ENCODE results near the gene DTWD1.
"Not testable (repeated sequence)": the region's sequence is repeated elsewhere in the genome, so short reads cannot be mapped to it uniquely, and the experiment has no call there.

Gene DTWD1

DNA sequence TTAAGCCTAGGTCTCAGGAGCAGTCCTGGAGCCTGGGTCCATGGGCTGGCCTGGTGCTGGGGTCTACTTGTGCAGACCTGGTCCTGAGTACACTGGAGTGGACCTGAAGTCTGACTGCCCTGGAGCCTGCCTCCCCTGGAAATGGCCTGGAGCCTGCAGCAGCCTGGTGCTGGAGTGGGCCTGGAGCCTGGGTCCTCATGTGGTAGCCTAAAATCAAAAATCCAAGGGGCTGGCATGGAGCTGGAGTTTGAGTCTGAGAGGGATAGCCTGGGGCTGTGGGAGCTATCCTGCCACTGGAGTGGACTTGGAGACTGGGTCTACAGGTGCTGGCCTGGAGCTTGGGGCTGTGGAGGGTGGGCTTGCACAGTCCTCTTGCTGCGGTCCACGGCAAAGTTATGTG, 15.3 kb upstream of the DTWD1 start:
- ChIA-PET CTCF (no interaction called here), POLR2A (no interaction called here)
- no peak for DNase-seq (ENCODE audit: extremely low spot score)
- TF ChIP-seq L3MBTL2 (conservative IDR thresholded peaks at IDR 0.05) (no peak), ELF4 (IDR thresholded peaks at IDR 0.05) (no peak), BHLHE40 (IDR thresholded peaks at IDR 0.05; ENCODE audit: borderline replicate concordance) (no peak), CTBP1 (IDR thresholded peaks at IDR 0.05; ENCODE audit: borderline replicate concordance) (no peak), FOXM1 (IDR thresholded peaks at IDR 0.05; ENCODE audit: borderline replicate concordance) (no peak), SUZ12 (IDR thresholded peaks at IDR 0.05) (no peak), LEF1 (IDR thresholded peaks at IDR 0.05; ENCODE audit: borderline replicate concordance) (no peak), TARDBP (IDR thresholded peaks at IDR 0.05) (no peak), HDGF (IDR thresholded peaks at IDR 0.05; ENCODE audit: borderline replicate concordance) (no peak), ARNT (IDR thresholded peaks at IDR 0.05) (no peak), SP1 (IDR thresholded peaks at IDR 0.05) (no peak), ZNF384 (IDR thresholded peaks at IDR 0.05) (no peak), FOXA1 (IDR thresholded peaks at IDR 0.05) (no peak), FOXK2 (IDR thresholded peaks at IDR 0.05) (no peak)
- TF ChIP-seq, protein P1, sequence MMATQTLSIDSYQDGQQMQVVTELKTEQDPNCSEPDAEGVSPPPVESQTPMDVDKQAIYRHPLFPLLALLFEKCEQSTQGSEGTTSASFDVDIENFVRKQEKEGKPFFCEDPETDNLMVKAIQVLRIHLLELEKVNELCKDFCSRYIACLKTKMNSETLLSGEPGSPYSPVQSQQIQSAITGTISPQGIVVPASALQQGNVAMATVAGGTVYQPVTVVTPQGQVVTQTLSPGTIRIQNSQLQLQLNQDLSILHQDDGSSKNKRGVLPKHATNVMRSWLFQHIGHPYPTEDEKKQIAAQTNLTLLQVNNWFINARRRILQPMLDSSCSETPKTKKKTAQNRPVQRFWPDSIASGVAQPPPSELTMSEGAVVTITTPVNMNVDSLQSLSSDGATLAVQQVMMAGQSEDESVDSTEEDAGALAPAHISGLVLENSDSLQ (IDR thresholded peaks at IDR 0.05) = no peak

DNA sequence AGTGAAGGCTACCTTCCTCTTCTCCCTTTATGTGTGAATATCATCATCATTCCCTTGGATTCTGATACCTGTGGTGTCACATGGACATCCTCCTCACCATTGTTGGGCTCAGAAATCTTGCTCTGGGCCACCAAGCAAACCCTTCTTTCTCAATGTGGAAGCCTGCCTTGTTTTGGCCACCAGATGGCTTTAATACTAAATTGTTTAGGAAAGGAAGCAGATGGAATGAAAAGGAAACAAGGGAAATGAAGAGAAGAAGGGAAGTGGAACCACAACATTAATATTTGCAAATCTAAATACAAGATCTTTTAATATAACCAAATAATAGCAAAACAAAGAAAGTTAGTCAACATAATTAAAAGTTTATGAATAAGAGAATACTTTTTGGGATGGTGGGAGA, 14.3 kb upstream of the DTWD1 start:
- ChIA-PET CTCF (no interaction called here), POLR2A (no interaction called here)

DNA sequence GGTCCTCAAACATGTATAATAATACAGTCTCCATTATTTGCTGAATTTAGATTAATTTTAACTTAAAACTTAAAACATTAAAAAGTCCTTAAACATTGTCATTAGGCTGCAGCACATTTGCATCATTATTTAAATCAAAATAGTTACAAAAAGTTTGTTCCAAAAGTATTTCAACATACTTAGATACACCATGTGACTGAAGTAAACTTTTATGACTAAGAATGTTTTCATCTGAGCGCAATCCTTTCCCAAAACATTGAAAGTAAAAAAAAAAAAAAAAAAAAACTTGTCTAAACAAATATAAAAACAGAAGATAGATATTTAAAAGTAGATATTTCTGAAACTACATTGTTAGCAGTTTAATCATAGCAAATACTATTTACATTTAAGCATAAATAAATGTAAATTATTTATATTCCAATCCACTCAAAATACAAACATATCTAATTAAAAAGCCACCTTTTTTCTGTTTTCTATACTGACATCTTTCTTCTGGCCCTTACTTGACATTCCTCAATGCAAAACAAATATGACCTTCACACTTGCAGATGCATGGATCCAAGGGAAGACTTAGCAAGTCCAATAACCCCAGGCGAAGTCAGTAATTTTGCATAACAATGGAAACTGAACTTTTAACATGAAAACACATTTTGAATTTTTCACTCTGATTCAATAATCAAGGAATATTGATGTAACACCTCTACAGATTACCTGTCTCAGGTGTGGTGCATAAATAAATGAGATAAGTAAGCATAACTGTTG, 10.5 kb upstream of the DTWD1 start:
- DNase-seq (ENCODE audit: extremely low spot score) = no peak
- TF ChIP-seq CTBP1 (IDR thresholded peaks at IDR 0.05; ENCODE audit: borderline replicate concordance) = no peak
- TF ChIP-seq NFRKB (IDR thresholded peaks at IDR 0.05) = no peak
- TF ChIP-seq L3MBTL2 (conservative IDR thresholded peaks at IDR 0.05) = no peak
- POLR2A ChIA-PET = no interaction called here
- CTCF ChIA-PET = no interaction called here

More for the DNA sequence above, 14.3 kb upstream of the DTWD1 start:
- no peak for TF ChIP-seq BHLHE40 (IDR thresholded peaks at IDR 0.05; ENCODE audit: borderline replicate concordance)
- no peak for TF ChIP-seq L3MBTL2 (conservative IDR thresholded peaks at IDR 0.05)
- no peak for TF ChIP-seq ELF4 (IDR thresholded peaks at IDR 0.05)
- TF ChIP-seq ARNT (IDR thresholded peaks at IDR 0.05) = no peak
- no peak for TF ChIP-seq SUZ12 (IDR thresholded peaks at IDR 0.05)
- no peak for TF ChIP-seq FOXM1 (IDR thresholded peaks at IDR 0.05; ENCODE audit: borderline replicate concordance)
- TF ChIP-seq SP1 (IDR thresholded peaks at IDR 0.05) = no peak
- no peak for DNase-seq (ENCODE audit: extremely low spot score)

DNA sequence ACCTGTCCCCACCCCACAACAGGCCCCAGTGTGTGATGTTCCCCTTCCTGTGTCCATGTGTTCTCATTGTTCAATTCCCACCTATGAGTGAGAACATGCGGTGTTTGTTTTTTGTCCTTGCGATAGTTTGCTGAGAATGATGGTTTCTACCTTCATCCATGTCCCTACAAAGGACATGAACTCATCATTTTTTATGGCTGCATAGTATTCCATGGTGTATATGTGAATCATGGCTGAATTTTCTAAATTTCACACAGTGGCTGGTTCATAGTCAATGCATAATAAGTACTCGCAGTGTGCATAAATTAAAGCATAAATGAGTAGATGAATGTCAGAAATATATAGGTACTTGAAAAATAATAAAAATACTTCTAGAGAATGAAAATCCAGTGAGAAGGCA, 8.6 kb upstream of the DTWD1 start:
- CTCF ChIA-PET; POLR2A ChIA-PET; DNase-seq (ENCODE audit: extremely low spot score): not testable (repeated sequence)

DNA sequence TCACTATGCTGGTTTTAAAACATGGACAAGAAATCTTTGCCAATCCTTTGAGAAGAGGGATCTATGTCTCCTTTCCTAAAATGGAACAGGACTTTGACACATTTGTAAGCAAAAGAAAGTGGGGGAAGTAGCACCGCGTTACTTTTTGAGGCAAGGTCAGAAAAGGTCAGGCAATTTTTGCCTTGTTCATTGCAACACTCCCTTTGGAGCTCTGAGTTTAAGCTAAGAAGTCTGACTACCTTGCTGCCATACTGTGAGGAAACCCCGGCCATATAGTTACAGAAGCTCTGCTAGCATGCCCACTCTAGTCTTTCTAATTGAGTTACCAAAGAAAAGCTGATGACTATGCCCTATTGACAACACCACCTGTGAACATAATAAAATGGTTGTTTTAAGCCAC, 1.6 kb upstream of the DTWD1 start:
- POLR2A ChIA-PET = no interaction called here
- DNase-seq (ENCODE audit: extremely low spot score) = no peak
- TF ChIP-seq LEF1 (IDR thresholded peaks at IDR 0.05; ENCODE audit: borderline replicate concordance) (no peak), TARDBP (IDR thresholded peaks at IDR 0.05) (no peak), SUZ12 (IDR thresholded peaks at IDR 0.05) (no peak), ARNT (IDR thresholded peaks at IDR 0.05) (no peak), HDGF (IDR thresholded peaks at IDR 0.05; ENCODE audit: borderline replicate concordance) (no peak), FOXK2 (IDR thresholded peaks at IDR 0.05) (no peak), SP1 (IDR thresholded peaks at IDR 0.05) (no peak), ZNF384 (IDR thresholded peaks at IDR 0.05) (no peak), ELF4 (IDR thresholded peaks at IDR 0.05) (no peak)
- CTCF ChIA-PET = no interaction called here

DNA sequence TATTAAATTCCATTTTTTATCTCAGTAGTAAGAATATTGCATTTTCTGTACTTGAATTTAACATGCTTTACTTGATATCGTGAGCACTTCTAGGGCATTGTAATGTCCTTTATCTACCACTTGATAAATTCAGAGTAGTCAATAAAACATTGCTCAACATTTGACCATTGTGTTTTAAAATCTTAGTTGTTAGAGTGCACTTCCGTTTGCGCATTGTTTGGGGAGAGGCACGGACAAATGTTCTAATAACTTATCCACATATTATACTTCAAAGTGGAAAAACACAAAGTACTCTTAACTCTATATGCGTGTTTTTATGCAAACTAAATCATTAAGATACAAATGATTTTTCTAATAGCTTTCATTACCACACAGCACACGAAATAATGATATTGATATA, 649 bp upstream of the DTWD1 start:
- no peak for DNase-seq (ENCODE audit: extremely low spot score)
- POLR2A ChIA-PET = interaction anchor here (1.0 kb wide), 1 partner anchor 11 kb away, joined by 4 read pairs; no protein-coding TSS in a partner anchor
- CTCF ChIA-PET = no interaction called here
- TF ChIP-seq LEF1 (IDR thresholded peaks at IDR 0.05; ENCODE audit: borderline replicate concordance) (no peak), SP1 (IDR thresholded peaks at IDR 0.05) (no peak), ARNT (IDR thresholded peaks at IDR 0.05) (no peak), BHLHE40 (IDR thresholded peaks at IDR 0.05; ENCODE audit: borderline replicate concordance) (no peak), ELF4 (IDR thresholded peaks at IDR 0.05) (no peak), TARDBP (IDR thresholded peaks at IDR 0.05) (no peak), HDGF (IDR thresholded peaks at IDR 0.05; ENCODE audit: borderline replicate concordance) (no peak), FOXM1 (IDR thresholded peaks at IDR 0.05; ENCODE audit: borderline replicate concordance) (no peak), FOXK2 (IDR thresholded peaks at IDR 0.05) (no peak)

DNA sequence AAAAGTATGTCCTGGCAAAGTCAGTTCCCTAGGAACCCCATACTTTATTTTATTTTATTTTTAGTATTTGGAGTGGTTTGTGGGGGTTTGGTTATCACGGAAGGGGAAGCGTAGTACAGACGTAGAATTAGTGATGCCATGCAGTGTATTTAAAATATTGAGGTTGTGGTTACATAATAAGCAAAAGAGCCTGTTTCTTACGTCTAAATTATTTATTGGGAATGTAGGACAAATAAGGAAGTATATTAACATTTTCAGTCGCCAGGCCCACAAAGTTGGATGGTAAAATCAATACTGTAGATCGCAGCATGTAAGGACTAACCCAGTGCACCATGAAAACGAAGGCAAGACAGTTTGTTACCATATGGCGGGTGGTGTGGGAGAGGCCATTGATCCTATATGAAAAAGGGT, 558 bp downstream of the DTWD1 start:
- TF ChIP-seq FOXM1 (IDR thresholded peaks at IDR 0.05; ENCODE audit: borderline replicate concordance) (no peak), FOXA1 (IDR thresholded peaks at IDR 0.05) (no peak), ARNT (IDR thresholded peaks at IDR 0.05) (no peak), SUZ12 (IDR thresholded peaks at IDR 0.05) (no peak), BHLHE40 (IDR thresholded peaks at IDR 0.05; ENCODE audit: borderline replicate concordance) (no peak), LEF1 (IDR thresholded peaks at IDR 0.05; ENCODE audit: borderline replicate concordance) (no peak), FOXK2 (IDR thresholded peaks at IDR 0.05) (no peak), ELF4 (IDR thresholded peaks at IDR 0.05) (no peak), ZNF384 (IDR thresholded peaks at IDR 0.05) (no peak), HDGF (IDR thresholded peaks at IDR 0.05; ENCODE audit: borderline replicate concordance) (no peak), NFRKB (IDR thresholded peaks at IDR 0.05) (no peak), TARDBP (IDR thresholded peaks at IDR 0.05) (no peak), L3MBTL2 (conservative IDR thresholded peaks at IDR 0.05) (no peak), CTBP1 (IDR thresholded peaks at IDR 0.05; ENCODE audit: borderline replicate concordance) (no peak), SP1 (IDR thresholded peaks at IDR 0.05) (no peak)
- TF ChIP-seq, protein P1 (IDR thresholded peaks at IDR 0.05) = no peak
- no peak for DNase-seq (ENCODE audit: extremely low spot score)
- ChIA-PET POLR2A (interaction anchor here (1.0 kb wide), 1 partner anchor 10 kb away, joined by 4 read pairs; no protein-coding TSS in a partner anchor), CTCF (no interaction called here)
